Right cardiac atrium (tissue), 5 donors: ENCODE results near the gene ADGRD1. TPM values are rescaled to one million over a fixed set of nuclear protein-coding genes. Genes with fewer than 3 reads are reported as not detected.

Experiments used
- ATAC-seq, 2 donors: fragments of 200-7000 bp; cut with Tn5 transposase; one replicate each; pipeline versions ENCODE4 v1.8.0 to v1.9.1; 2020; ENCODE audit warnings: moderate library complexity in 2 of 2, mild to moderate bottlenecking in 1 of 2
- DNase-seq, 3 donors: peaks; one replicate each; pipeline ENCODE4 v3.0.0-alpha.2; 2020
- H3K27ac ChIP-seq: one replicate; pipeline ENCODE4 v1.5.1; 2013; ENCODE audit warnings: mild to moderate bottlenecking, low read length, control low read depth, moderate library complexity
- H3K27me3 ChIP-seq: one replicate; pipeline ENCODE4 v1.6.1; 2013; ENCODE audit not compliant: control insufficient read depth, insufficient read depth
- H3K4me1 ChIP-seq: one replicate; pipeline ENCODE4 v1.6.1; 2013; ENCODE audit warnings: low read length; ENCODE audit not compliant: control insufficient read depth, insufficient read depth
- H3K4me3 ChIP-seq: one replicate; pipeline ENCODE4 v1.5.1; 2013; ENCODE audit warnings: low read length, control low read depth
- H3K9me3 ChIP-seq: one replicate; pipeline ENCODE4 v1.6.1; 2013; ENCODE audit warnings: low read length; ENCODE audit not compliant: control insufficient read depth
- WGBS: extraction: QIAGEN DNeasy Blood & Tissue Kit; methylation state at CpG from one replicate; pipeline ENCODE4 v1.1.7; 2013; 5-methylcytosine and 5-hydroxymethylcytosine counted together
- intact Hi-C, 4 donors: fragments of 100-400 bp; cut with DNase I; formaldehyde crosslinking; loops; one replicate each; pipeline versions ENCODE4 v1.11.0 to v1.14.0; 2022 to 2023
- polyA plus RNA-seq: library from polyadenylated mRNA; stranded (reverse); fragments of 200-250 nt; gene quantifications from one replicate; pipeline ENCODE4 v1.2.3, GENCODE V29; 2013
- total RNA-seq, 4 donors: library from RNA; stranded (reverse); fragmentation: NEBNext Ultra II Directional; extraction: Animal tissue kit (Norgen Biotek cat#: 25700); gene quantifications; one replicate each; pipeline ENCODE4 v1.2.1, GENCODE V29; 2021
- donor health status: healthy with polysubstance abuse.
- donor health status: DM: no; HTN: yes; CAD: no.
- donor health status: DM: no; HTN: no; CAD: no.
- donor health status: DM: no; HTN: yes; CAD: no; lungs with severe emphysema.
- donor health status: DM: yes; HTN: yes; CAD: no.

Gene ADGRD1
- total and polyA plus RNA-seq, 5 donors = 50.0 to 386 (median 234) TPM

DNA sequence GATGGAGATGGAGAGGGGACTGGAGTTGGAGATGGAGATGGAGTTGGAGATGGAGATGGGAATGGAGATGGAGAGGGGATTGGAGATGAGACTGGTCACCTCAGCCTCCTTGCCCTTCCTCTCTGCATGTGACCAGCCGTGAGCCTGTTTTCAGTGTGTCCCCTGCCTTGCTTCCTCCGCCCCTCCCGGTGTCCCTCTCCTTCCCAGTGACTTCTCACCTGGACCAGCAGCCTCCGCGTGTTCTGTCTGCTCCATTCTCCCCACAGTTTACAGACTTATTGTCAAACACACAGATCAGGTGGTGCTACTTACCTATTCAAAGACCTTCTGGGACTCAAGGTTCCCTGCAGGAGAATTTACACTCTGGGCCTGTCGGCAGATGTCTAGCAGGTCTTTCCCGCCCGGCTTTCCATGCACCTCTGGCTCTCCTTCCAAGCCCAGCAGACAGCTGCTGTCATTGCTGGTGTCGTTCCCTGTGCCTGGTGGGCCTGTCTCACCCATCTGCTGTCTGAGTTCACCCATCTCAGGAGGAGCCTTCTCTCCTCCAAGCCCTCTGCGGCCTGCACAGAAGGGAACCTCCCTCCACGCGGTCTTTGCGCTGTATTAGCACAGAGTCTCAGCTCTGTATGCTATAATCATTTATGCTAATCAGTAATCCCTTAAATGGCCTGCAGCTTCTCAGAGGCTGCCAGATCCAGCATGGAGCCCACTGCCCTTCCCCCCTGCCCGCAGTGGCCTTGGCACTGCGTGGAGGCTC lies 62.1 kb downstream of the ADGRD1 start:
- 87% methylated on average over 15 of the region's 15 CpGs for WGBS
- Histone ChIP-seq H3K4me1 (peaks cover 4% of the 10 kb centered on the region), H3K27ac (peak overlapping the region; percentile 64), H3K27me3 (no peaks in the 10 kb centered on the region), H3K9me3 (no peaks in the 10 kb centered on the region), H3K4me3 (no peak overlapping the region)
- no peak for DNase-seq
- intact Hi-C loops = no loop called here
- ATAC-seq = no peak

DNA sequence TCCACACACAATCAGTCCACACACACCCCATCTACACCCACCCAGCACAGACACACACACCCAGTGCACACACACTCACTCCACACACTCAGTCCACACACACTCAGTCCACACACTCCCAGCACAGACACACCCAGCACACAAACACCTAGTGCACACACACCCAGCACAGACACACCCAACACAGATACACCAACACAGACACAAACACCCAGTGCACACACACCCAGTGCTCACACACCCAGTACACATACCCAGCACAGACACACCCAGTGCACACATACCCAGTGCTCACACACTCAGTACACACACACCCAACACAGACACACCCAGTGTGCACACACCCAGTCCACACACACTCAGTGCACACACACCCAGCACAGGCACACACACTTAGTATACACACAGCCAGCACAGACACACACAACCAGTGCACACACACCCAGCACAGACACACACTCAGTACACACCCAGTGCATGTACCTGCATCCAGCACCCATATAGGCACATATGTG lies 63.8 kb downstream of the ADGRD1 start:
- Histone ChIP-seq H3K4me1 (peaks cover 4% of the 10 kb centered on the region), H3K4me3 (no peak overlapping the region), H3K9me3 (no peaks in the 10 kb centered on the region), H3K27me3 (no peaks in the 10 kb centered on the region), H3K27ac (no peak overlapping the region)
- intact Hi-C loops = no loop called here
- DNase-seq (no peak), ATAC-seq (no peak)

DNA sequence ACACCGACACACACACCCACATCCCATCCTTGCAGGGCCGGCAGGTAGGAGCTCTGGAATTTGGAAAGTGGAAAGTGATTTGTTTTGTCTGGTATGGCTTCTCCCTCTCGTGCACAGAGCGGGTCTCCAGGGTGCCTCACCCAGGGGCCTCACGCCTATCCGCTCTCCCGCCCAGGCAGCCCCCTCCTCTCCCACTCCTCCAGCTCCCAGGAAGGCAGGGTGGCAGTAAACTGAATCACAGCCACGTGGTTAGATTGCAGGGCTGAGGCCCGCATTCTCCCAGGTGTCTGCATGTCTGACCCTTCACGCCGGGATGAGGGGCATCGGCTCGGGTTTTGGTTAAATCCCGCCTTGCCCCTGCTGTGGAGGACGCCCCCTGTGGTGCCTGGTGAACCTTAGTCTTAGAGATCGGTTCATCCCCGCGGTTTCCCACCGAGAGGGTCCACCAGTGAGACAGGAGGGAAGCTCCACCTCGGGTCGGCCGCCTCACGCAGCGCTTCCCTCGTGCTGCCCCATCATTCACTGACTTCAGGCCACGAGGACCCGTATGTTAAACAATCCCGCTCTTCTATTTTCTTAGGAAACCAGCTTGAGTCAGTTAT lies 64.4 kb downstream of the ADGRD1 start:
- Histone ChIP-seq H3K4me3 (no peak overlapping the region), H3K4me1 (peaks cover 4% of the 10 kb centered on the region), H3K27ac (no peak overlapping the region), H3K27me3 (no peaks in the 10 kb centered on the region), H3K9me3 (no peaks in the 10 kb centered on the region)
- ATAC-seq (no peak), DNase-seq (peak in 2 of 3 donors; percentile 20 to 52)
- intact Hi-C loops = no loop called here
- 78% methylated on average over 28 of the region's 28 CpGs for WGBS

DNA sequence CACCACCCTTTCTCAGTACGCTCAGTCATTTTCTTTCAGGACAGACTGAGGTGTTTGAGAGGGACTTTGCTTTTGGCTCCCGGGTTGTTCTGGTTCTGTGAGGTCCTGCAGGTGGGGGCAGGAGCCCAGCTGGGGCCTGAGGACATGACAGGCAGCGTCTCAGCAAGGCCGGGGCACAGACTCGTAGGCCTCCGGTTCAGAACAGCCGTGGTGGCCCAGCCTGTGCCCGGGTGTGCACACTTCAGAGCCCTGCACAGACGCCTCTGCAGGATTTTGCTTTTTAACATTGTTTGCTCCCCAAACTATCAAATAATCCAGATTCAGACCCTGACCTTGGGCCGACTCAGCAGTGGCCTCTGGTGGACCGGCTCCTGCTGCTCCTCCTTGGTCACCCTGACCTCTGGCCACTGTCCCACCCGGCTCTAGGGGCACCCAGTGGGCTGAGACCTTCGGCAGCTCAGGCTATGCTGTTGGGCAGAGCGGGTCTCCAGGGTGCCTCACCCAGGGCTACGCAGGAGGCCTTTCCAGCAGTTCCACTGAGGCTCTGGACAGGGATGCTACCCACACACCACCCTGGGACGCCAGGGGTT lies 65.2 kb downstream of the ADGRD1 start:
- no peak overlapping the region for H3K4me3 ChIP-seq
- H3K27ac ChIP-seq = no peak overlapping the region
- intact Hi-C loops = no loop called here
- 82% methylated on average over 16 of the region's 16 CpGs for WGBS
- H3K4me1 ChIP-seq = peaks cover 4% of the 10 kb centered on the region
- DNase-seq = peak in 2 of 3 donors; percentile 48 to 64
- H3K9me3 ChIP-seq = no peaks in the 10 kb centered on the region
- no peaks in the 10 kb centered on the region for H3K27me3 ChIP-seq
- no peak for ATAC-seq

DNA sequence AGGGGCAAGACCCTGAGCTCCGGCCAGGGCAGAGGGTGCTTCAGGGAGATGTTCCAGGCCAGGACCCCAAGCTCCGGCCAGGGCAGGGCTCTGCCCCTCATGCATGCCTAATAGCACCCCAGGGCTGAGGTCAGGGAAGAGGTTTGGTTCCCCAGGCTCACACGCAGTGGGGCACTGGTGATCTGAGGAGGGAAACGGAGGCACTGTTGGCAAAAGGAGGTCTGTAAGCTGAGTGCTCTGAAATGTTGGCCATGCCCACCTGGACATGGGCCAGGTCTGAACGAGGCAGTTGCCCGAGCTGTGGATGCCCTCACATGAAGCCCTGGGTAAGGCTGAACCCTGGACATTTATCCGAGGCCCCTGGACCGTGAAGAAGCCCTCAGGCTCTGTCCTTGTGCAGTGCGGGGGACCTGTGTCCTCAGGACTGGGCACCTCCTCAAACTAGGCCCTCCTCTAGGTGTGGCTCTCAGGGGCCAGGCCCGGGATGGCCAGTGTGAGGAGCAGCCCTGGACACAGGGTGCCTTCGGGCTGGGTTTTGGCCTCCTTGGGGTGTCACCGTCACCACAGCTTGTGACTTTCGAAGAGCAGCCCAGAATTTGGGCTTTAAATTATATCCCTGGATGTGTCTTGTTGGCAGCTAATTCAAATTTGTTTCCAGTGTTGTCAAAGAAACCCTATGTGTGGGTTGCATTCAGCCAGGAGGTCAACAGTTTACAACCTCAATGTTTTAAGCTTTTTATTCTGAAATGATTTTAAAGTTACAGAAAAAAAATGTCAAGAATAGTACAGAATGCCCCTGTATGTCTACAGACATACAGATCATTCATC lies 66.8 kb downstream of the ADGRD1 start:
- no peak overlapping the region for H3K27ac ChIP-seq
- intact Hi-C loops = no loop called here
- H3K4me1 ChIP-seq = peaks cover 4% of the 10 kb centered on the region
- ATAC-seq (no peak), DNase-seq (peak in 2 of 3 donors; percentile 53 to 62)
- WGBS = 51% methylated on average over 13 of the region's 13 CpGs
- H3K4me3 ChIP-seq = no peak overlapping the region
- no peaks in the 10 kb centered on the region for H3K9me3 ChIP-seq
- H3K27me3 ChIP-seq = no peaks in the 10 kb centered on the region

DNA sequence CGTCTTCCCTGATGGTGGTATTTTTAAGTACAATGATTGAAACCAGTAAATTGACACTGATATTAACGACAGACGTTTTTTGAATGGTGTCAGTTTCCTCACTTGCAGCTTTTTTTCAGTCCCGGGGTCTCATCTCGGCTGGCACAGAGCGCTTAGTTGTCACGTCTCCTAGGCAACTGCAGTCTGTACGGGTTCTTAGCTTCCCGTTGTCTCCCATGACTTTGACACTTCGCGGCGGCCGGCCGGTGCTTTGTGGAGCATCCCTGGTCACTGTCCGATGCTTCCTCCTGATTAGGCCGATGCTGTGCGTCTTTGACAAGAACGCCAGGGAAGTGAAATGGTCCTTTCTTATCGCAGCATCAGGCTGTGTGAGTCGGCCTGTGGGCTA lies 67.4 kb downstream of the ADGRD1 start:
- DNase-seq (peak in 2 of 3 donors; percentile 33 to 39), ATAC-seq (no peak)
- Histone ChIP-seq H3K27ac (no peak overlapping the region), H3K4me3 (no peak overlapping the region), H3K9me3 (no peaks in the 10 kb centered on the region), H3K4me1 (peaks cover 4% of the 10 kb centered on the region), H3K27me3 (no peaks in the 10 kb centered on the region)
- intact Hi-C loops = no loop called here
- whole genome bisulfite sequencing = 66% methylated on average over 20 of the region's 20 CpGs

DNA sequence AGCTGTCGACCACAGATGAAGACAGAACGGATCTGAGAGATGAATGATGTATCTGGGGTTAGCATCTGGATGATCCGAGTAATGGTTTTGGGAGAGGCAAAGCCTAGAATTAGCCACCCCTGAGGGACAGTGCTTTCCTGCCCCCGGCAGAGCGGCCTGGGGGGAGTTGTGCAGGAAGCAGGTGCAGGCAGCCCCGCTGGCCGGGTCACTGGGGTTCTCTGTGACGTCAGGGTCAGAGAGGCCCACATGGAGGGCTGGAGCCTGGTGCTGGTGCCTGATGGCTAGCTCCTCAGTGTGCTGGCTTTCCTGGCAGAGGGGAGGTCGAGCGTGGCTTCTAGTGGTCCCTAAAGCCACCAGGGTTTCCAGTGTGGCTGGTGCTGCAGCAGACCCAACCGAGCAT lies 70.3 kb downstream of the ADGRD1 start:
- 69% methylated on average over 11 of the region's 11 CpGs for WGBS
- Histone ChIP-seq H3K27ac (no peak overlapping the region), H3K4me3 (no peak overlapping the region), H3K4me1 (peaks cover 4% of the 10 kb centered on the region), H3K9me3 (no peaks in the 10 kb centered on the region), H3K27me3 (no peaks in the 10 kb centered on the region)
- intact Hi-C loops = no loop called here
- ATAC-seq (no peak), DNase-seq (peak; percentile 9 to 29 (median 10))

DNA sequence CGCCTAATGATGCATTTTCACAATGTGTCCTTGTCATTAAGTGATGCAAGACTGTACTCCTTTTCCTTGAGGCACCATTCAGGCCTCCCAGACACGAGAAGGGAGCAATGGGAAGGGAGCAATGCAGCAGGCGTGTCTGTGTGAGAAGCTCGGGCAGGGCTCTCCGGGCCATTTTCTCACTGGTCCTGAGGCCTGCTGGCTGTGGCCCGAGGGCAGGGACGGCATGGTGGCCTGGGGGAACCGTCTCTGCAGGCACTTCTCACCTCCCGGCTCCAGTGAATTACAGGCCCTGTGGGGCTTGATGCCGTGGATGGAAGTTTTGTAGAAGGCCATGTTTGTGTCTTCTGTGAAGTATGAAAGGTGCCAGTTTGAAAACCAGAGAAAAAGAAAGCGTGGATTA lies 71.0 kb downstream of the ADGRD1 start:
- Histone ChIP-seq H3K4me3 (no peak overlapping the region), H3K9me3 (no peaks in the 10 kb centered on the region), H3K27ac (no peak overlapping the region), H3K27me3 (no peaks in the 10 kb centered on the region), H3K4me1 (peaks cover 4% of the 10 kb centered on the region)
- no peak for ATAC-seq
- 84% methylated on average over 11 of the region's 11 CpGs for WGBS
- intact Hi-C loops = no loop called here
- peak in 2 of 3 donors; percentile 14 to 25 for DNase-seq

DNA sequence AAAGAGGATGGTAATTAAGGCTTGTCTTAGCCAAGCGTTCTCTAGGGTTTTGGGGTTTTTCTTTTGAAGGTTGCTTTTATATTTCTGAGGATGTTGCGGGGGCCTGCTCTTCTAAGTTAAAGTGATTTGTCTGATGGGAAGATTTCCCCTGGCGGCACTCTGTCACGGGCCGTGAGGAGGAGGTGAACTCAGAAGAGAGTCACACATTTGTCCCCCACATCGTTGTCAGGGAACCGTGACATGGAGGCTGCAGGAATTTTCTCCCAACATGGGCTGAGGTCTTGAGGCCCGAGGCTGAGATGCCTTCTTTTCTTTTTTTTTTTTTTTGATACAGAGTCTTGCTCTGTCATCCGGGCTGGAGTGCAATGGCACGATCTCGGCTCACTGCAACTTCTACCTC lies 71.5 kb downstream of the ADGRD1 start:
- no peak overlapping the region for H3K27ac ChIP-seq
- ATAC-seq (no peak), DNase-seq (peak in 2 of 3 donors; percentile 13 to 37)
- H3K4me3 ChIP-seq = no peak overlapping the region
- H3K4me1 ChIP-seq = peaks cover 3% of the 10 kb centered on the region
- no peaks in the 10 kb centered on the region for H3K27me3 ChIP-seq
- intact Hi-C loops = no loop called here
- H3K9me3 ChIP-seq = no peaks in the 10 kb centered on the region
- WGBS = 74% methylated on average over 11 of the region's 11 CpGs

DNA sequence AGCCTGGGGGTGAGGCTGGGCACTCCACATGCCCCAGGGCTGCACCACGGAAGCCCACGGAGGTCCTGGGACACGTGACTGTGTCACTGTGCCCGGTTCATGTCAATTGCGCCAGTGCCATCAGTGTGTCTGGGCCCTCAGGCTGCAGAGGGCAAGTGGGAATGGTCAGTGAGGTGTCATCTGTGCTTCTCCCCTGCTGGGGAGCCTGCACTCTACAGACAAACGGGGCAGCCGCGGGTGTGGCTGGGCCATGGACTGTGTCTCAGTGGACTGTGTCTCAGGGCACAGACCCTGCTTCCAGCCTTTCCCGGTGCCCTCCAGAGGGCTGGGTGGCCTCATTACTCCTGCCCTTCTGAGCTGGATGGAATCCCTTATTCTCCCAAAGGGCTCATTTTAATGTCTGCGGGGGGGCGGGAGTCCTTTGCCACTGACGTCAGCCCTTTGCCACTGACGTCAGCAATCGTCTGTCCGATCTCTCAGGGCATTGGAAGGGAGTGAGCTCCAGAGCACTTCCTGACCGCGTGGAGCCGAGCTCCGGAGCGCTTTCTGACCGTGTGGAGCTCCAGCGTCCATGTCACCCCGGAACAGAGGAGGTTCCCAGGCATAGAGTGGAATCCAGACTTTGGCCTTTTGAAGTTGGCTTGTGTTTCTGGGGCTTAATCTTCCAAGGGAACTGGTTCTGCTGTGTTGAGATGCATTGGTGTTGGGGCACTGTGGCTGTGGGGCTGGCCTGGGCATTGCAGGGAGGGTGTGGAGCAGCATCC lies 72.4 kb downstream of the ADGRD1 start:
- no peak overlapping the region for H3K27ac ChIP-seq
- DNase-seq = peak; percentile 40 to 66 (median 53)
- H3K9me3 ChIP-seq = no peaks in the 10 kb centered on the region
- intact Hi-C loops = no loop called here
- no peak overlapping the region for H3K4me3 ChIP-seq
- 79% methylated on average over 23 of the region's 23 CpGs for WGBS
- ATAC-seq = peak; percentile 6 to 43
- no peaks in the 10 kb centered on the region for H3K27me3 ChIP-seq
- H3K4me1 ChIP-seq = no peaks in the 10 kb centered on the region
